GM18499 (cell line): ENCODE measurements around the gene C20orf204.
A peak's percentile ranks its signal among the peaks of the same experiment; 100 is the strongest.

Experiments
- ATAC-seq: cut with Tn5 transposase; IDR thresholded peaks from one replicate; pipeline ENCODE4 v1.9.1; 2021; ENCODE audit warnings: moderate number of reproducible peaks; ENCODE audit not compliant: insufficient read depth, unreplicated experiment

The C20orf204 gene

DNA sequence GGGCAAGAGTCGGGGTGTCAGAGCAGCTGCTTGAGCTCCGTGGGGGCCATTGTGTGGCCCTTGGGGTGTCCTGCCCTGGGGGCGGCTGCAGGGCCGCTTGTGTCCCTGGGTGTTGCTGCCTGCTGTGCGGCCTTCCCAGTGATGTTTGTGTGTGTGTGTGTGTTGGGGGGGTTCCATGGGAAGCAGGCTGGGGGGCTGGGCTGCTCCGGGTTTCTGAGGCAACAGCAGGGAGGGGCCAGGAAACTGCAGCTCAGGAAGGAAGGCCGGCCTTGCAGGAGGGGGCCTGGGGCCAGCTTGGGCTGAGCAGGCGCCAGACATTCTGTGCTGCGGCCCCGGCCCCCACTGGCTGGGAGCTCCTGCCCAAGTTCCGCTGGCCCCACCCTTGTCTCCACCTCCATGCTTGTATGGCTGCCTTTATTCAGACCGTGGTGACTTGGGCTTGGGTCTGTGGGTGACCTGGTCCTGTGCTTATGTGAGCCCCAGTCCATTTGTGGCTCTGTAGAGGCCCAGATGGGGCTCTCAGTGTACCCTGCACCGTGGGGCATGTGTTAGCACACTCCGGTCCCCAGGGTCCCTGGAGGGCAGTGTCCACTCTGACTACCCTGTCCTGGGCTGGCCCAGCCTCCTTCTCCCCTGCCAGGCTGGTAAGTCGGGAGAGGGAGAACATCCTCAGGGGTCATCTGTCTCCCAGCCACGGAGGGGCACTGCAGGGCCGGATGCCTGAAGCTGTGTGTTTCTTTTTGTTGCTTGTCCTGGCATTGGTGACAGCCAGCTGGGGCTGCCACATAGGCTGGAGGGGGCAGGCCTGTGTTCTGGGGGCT is 18.1 kb downstream of the C20orf204 start:
- no peak for ATAC-seq

DNA sequence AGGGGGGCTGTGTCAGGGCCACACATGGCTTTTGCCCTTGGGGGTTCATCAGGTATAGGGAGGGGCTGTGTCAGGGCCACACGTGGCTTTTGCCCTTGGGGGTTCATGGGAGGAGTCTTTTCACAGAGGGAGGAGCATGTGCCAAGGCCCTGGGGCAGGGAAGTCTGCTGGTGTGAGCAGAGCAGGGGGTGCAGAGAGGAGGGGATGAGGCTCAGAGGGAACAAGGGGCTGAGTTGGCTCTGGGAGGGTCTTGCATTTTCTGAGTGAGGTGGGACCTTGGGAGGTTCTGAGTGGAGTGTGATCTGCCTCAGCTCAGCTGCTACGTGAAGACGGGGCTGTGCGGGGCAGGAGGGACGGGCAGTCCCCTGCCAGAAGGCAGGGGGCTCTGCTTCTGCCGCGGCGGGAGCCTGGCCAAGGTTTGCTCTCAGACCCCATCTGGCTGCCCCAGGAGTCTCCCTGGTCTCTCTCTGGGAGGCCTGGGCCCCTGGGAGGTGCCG is 19.5 kb downstream of the C20orf204 start:
- no peak for ATAC-seq

DNA sequence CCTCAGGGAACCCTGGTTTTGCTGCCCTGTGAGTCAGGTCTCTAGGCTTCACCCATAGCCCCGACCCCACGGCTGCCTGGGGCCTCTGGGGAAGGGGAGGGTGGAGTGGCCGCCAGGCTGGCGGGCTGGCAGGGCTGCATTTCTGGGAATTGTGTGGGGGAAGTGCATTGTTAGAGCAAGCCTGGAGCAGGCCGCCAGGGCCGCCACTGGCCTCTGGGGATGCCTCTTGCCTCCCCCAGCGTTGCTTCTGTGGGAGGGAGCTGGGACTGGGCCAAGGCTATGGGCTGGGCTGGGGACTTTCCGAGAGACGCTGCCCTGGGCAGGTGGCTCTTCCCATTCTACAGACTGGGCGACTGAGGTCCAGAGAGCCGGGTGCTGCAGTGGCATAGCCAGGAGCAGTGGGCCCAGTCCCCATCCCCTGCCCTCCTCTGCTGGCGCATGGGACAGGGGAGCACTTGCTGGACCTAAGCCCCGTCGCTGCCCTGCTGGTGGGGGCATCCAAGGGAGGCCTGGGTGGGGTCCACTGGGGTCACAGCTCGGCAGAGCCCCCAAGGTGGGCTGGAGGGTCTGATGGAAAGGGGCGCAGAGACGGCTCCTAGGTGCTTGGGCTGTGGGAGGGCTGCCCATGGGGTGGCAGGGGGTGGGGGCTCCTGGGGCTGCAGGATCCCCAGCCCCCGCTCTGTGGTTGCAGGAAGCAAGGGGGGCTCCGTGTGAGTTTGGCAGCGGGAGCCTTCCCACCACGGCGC is 20.1 kb downstream of the C20orf204 start:
- no peak for ATAC-seq

DNA sequence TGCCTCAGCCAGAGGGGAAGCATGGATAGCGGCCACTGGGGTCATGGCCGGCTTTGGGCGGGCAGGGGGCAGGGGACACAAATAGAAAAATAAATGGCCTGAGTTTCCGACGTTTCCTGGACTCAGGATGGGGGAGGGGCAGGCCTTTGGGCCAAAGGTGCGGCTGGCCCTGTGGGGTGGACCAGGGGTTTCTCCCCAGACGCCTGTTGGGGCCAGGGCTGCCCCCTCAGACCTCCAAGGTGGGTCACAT is 20.6 kb downstream of the C20orf204 start:
- ATAC-seq, result no peak

DNA sequence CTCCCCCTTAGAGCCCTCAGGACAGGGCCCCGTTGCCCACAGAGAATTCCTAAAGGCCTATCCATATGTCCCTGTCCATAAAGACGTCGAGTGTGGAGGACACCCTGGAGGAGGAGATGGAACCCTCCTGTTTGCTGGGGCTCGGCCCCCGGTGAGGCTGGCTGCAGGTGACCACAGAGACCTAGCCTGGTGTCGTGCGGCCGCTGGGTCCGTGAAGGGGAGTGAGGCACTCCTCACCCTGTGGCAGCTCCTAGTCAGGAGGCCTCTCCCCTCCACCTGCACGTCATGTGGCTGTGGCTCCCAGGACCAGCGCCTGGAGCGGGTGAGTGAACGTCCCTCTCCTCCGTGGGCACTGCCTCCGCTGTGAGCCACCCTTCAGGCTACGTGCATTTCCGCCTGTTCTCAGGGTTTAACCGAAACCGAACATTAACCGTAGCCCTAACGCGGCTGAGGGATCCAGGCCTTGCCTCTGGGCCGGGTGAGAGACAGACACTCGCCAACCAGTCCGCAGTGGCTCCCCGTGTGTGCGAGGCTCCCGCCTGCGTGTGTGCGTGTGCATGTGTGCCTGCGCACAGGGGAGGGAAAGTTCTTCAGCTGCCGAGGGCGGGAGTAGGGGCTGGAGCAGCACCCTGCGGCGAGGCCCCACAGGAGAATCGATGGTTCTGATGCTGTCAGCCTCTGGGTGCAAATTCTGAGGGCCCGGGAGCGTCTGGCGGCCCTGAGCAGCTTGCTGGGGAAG is 21.1 kb downstream of the C20orf204 start:
- ATAC-seq, result no peak

DNA sequence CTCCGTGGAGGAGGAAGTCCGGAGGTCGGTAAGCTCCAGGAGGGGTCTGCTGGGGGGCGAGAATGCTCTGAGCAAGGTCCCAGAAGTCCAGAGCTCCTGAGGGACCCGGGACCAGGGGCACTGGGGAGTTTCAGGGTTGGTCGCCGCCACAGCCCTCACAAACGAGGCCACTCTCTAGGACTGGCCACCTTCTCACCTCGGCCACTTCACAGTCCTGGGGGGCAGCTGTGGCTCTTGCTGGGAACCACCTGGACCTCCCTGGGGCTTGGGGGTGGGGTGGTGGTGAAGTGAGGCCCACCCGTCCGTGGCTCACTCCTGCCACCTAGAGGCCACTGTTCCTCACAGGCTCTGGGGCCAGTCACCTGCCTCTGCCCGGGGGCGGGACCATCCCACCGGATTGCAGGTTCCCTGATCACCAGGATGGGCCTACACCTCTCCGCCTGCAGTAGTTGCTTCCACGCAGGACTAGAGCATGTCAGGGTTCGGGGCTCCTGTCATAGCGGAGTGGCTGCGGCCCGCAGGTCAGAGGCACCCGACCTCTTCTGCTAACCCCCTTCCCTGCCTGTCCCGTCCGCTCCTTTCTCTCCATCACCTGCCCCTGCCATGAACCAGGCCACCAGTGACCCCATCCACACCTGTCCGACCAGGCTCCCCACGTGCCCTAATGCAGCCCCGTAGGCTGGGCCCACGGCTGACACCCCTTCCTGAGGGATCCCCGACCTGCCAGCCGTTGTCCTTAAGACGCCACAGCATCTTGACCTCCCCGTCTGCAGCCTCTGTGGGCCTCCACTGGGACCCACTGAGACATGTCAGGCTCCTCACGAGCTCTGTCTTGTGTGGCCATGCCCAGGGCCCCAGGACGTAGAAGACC is 21.9 kb downstream of the C20orf204 start:
- ATAC-seq, result no peak

DNA sequence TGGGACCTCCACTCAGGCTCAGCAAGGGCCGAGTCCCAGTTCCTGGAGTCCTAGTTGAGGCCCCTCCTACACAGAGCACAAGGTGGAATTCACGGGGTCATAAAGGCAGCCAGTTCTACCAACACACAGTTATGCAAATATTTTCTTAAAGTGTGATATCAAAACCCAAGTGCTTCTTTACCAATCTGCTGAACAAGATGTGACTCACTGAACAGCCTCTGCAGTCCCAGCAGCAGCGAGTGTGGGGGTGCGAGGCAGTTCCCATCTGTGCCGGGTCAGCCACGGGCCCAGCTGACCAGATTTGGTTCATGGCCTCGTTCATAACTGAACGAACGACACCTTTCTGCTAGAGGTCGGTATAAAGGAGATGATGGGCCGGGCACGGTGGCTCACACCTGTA is 22.6 kb downstream of the C20orf204 start:
- no peak for ATAC-seq

DNA sequence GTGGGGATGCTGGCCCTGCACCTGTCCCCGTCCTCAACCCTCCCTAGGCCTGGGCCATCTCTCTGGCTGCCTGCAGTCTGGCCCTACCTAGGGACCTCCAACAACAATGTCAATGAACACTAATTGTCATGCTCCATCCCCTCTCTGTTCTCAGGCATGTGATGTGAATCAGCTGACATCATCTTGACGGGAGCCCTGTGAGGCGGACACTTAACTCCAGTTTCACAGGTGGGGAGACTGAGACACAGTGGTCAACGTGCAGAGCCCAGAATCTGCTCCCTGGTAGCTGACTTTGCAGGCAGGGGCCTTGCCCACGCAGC is 26.3 kb downstream of the C20orf204 start:
- ATAC-seq, result no peak

DNA sequence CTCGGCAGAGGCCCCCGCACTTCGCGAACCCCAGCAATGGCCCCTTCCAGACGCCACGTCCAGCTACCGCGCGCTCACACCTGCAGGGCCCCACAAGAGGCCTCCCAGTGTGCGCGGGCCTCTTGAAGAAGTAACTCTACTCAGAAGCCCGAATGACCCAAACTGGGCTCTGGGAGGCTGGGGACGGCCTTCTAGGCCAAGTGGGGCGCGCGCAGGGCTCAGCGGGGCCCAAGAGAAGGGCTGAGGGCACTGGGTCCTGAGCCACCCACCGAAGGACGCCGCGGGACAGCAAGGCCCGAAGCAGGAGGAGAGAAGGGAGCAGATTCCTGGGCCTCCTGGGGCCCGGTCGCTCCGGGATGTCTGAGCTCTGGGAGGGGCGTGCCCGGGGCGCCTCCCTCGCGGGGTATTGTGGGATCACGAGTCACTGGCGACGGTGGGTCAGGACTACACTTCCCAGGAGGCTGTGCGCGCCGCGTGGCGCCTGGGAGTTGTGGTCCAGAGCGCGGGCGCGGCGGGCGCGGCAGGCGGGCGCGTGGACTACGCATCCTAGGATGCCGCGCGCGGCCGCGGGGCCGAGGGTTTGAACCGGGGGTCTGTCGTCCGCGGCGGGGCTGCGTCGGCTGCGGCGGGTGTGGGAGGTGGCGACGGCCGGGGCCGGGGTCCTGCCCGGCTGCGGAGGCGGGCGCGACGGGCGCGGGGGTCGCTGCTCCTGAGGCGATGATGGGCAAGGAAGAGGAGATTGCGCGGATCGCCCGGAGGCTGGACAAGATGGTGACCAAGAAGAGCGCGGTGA is 26.8 kb downstream of the C20orf204 start, which contains the start of gene TCEA2:
Gene TCEA2 (plus strand): TSS at position 603 of the 793 bp plus-strand sequence. CDS start 115 bp downstream, at position 718.
- peak; percentile 60 for ATAC-seq

DNA sequence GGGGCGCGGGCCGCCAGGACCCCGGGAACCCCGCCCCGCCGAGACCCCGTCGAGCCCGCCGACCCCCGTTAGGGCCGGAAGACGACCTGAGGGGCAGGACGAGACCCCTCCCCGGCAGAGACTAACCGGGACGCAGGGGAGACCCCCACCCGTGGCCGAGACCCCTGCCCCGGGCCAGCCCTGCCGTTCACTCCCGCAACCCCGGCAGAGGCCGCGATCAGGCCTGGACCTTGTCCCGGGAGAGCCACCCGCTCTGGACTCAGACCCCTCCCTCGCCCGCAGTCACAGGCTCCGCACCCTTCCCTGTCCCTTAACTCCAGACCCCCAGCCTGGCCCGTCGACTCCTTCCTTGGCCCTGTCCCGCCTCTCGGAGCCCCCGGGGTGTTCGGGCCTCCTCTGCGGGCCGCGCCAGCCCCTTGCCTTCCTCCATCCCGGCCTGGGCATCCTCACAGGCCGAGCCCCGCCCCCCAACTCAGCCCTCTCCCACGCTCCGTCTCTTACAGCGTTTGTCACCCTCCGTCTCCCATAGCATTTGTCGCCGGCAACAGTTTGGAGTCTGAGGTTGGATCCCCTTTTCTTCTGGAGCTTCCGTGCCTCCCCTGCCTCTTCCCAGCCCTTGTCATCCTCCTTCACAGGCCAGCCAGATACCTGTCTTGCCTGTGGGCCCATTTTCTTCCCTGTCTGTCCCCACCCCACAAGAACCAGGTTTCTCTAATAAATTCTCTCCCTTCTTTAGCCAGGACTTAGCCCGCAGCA is 27.6 kb downstream of the C20orf204 start:
- ATAC-seq, result no peak

DNA sequence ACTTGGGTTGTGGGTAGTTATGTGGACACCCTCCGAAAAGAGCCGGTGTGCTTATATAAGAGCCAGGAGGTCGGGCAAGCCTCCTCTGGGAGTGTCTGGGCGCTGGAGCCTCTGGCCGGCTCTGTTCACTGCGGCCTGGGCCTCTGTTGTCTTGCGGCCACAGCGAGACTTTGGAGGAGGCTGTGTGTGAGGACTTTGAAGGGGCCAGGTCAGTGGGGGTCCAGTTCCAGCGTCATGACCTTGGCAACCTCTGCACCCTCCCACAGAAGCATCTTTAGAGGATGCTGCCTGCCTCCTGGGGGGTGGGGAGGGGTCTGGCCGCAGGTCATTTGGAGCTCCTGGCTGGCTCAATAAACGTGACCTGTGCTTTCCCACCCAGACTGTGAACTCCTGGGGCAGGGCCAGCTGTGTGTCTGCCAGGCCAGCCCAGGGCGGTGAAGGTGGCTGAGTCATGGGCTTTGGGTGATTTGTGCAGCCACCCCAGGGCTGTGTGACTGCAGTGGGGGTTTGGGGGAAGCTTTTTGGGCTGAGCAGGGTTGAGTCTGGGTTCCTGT is 28.2 kb downstream of the C20orf204 start:
- ATAC-seq, result no peak

DNA sequence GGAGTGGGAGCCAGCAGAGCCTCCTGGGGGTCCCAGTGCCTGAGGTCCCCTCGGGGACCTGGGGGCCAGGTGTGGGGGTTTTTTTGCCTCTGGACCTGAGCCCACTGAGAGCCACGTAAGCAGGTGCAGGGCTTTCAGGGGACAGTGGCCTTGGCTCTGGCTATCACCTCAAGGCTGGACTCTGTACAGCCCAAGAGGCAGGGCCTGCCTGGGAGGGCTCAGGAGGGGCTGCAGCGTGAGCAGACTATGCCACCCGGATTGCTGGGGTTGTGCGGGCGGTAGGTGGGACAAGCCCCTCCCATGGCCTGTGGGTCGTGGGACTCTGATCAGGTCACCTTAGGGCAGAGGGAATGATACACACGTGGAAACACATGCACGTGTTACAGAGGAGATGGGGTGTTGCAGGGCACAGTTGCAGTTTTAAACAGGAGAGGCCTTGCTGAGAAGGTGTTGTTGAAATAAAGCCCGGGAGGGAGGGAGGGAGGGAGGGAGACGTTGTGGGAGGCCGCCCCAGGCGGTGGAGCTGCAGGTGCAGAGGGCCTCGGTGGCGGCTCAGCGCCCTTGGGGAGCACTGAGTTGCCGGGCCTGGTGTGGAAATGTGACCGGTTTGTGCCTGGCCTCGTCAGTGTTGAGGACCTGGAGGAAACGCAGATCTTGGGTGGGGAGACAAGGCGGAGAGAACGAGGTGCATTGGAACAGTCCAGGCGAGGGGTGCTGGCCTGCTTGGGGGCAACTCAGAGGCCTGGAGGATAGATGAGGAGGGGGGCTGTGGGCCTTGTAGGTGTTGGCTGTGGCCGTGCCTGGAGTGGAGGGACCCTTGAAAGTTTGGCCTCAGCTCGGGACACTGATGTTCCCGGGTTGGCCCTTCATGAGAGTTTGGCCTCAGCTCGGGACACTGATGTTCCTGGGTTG is 29.3 kb downstream of the C20orf204 start:
- ATAC-seq, result no peak

DNA sequence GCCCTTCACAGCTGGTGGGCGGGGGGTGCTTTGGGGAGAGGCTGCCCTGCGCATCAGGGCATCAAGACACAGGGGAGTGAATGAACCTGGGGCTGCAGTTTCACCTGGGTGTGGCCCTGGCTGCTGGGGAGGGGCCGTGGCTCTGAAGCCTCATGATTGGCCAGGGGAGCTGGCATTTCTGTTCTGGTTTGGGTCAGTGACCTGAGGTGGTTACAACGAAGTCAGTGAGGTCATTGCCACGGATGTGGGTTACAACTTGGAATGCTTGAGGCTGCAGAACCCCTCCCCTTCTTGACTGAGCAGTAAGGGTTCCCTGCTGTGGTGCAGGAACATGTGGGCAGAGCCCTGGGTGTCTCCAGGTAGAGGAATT is 30.0 kb downstream of the C20orf204 start:
- ATAC-seq, result no peak

DNA sequence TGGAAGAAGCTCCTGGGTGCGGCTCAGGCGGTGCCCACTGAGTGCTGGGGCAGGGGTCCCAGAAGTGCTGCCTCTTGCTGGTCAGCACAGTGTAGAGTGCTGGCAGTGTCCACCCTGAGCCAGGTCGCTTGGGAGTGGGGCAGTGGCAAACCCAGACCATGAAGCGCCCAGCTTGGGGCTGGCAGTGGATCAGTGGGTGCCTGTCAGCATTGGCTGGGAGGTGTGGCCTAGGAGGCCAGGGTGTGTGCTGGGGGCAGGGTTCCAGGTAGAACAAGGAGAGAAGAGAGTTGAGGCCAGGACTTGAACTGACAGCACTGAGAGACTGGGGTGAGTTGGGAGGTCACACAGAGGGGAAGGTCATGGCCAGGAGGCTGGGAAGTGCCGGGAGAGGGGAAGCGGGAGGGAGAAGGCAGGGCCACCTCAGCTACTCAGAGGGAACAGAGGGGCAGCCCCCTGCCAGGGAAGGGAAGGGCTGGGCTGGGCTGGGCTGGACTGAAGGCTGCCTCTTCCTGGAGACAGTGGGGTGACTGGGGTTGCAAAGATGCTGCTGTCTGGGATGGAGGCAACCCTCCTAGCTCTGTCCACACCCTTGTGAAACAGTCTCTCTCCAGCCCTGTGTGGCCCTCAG is 31.1 kb downstream of the C20orf204 start:
- ATAC-seq, result no peak

DNA sequence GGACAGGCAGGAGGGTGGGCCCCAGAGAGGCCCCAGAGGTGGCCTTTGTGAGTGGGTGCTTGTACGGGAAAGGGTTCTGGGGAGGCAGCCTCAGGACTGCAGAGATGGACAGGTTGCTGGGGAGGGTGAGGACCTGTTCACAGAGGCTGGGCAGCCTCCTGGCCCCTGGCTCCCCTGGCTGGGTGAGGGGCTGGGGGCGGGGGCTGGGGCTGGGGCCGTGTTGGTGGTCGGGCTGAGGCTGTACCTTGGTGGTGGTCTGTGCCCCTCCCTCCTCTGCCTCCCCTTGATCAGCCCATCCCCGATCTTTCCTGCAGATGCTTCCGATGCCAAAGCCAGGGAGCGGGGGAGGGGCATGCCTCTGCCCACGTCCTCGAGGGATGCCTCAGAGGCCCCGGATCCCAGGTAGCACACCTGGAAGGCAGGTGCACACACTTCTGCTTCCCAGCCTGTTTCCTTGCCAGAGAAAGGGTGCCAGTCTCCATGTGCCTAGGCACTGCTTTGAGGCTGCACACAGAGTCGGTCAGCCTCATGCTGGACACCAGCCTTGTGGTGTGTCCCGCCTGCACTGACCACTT is 31.8 kb downstream of the C20orf204 start:
- ATAC-seq, result no peak

DNA sequence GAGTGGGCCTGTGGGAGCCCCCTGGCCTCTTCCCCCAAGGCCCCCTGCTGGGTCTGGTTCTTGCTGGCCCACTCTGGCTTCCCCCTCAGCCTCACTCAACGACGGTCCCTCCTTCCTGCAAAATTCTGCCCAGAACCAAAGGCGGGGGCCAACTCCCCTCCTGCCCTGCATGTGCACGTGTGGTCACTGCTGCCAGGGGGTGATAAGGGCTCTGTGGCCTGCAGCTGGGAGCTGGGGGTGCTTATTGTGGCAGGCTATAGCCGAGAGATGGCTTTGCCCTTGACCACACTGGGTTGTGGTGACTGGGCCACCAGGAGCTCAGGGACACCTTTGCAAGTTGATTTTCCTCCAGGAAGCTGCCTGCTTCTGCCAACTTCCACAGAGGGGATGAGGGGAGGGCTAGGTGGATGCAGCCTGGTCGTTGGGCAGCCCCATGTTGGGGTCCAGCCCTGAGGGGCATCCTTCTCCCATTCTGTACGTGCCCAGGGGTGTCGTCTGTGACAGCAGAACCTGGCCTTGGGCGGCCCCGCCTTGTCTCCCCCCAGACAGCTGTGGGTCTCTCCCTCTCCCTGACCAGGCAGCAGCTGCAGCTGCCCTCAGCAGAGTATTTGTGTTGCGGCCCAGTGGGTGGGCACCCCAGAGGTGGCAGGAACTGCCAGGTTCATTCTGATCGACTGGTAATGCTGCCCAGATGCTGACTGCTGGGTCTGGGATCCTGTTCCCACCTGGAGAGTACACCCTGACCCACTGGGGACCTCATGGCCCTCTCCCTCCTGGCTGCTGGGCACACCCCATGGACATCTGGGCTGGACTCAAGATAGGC is 32.6 kb downstream of the C20orf204 start:
- ATAC-seq, result no peak
